GM19239 (cell line): ENCODE measurements around the gene CCDC9B.

Experiments
- DNase-seq: peaks from one replicate; pipeline ENCODE4 v3.0.0; 2011; ENCODE audit warnings: low spot score; ENCODE audit not compliant: insufficient read length
- FAIRE-seq: peaks from 2 replicates; lab custom pipeline; 2011; peaks lifted over from hg19 to GRCh38; lab: Jason Lieb, UNC

Gene CCDC9B

GRCh38 chr15:40366457-40367370, 26.0 kb upstream of the CCDC9B start:
- FAIRE-seq, result no peak
- DNase-seq, result no peak

GRCh38 chr15:40365624-40366456, 25.1 kb upstream of the CCDC9B start:
- FAIRE-seq, result no peak
- no peak for DNase-seq

GRCh38 chr15:40365016-40365415, 24.3 kb upstream of the CCDC9B start:
- no peak for DNase-seq
- no peak for FAIRE-seq

GRCh38 chr15:40364251-40364650, 23.5 kb upstream of the CCDC9B start:
- FAIRE-seq (no peak), DNase-seq (no peak)

GRCh38 chr15:40363611-40364010, 22.9 kb upstream of the CCDC9B start:
- FAIRE-seq (no peak), DNase-seq (no peak)

GRCh38 chr15:40361640-40362039, 20.9 kb upstream of the CCDC9B start:
- no peak for FAIRE-seq
- DNase-seq, result no peak

GRCh38 chr15:40360015-40360414, 19.3 kb upstream of the CCDC9B start:
- FAIRE-seq (no peak), DNase-seq (no peak)

- FAIRE-seq (no peak), DNase-seq (no peak)
Observed at GRCh38 chr15:40358471-40359353, 18.0 kb upstream of the CCDC9B start.

GRCh38 chr15:40357723-40358470, 17.2 kb upstream of the CCDC9B start, which contains the start of gene DISP2:
Gene DISP2 (plus strand): TSS chr15:40358219. CDS start chr15:40358322, 103 bp downstream.
- DNase-seq (peak; percentile 99), FAIRE-seq (peak; percentile 72)

GRCh38 chr15:40357246-40357645, 16.5 kb upstream of the CCDC9B start:
- DNase-seq (no peak), FAIRE-seq (no peak)

GRCh38 chr15:40355976-40356585, 15.3 kb upstream of the CCDC9B start:
- DNase-seq, result no peak
- FAIRE-seq, result no peak

- DNase-seq (no peak), FAIRE-seq (no peak)
Observed at GRCh38 chr15:40354408-40355171, 13.9 kb upstream of the CCDC9B start.

GRCh38 chr15:40353697-40354096, 13.0 kb upstream of the CCDC9B start:
- no peak for FAIRE-seq
- DNase-seq, result no peak

- DNase-seq (no peak), FAIRE-seq (no peak)
Observed at GRCh38 chr15:40352281-40352901, 11.7 kb upstream of the CCDC9B start.

- DNase-seq (no peak), FAIRE-seq (no peak)
Observed at GRCh38 chr15:40349163-40349562, 8.4 kb upstream of the CCDC9B start.

- DNase-seq, result no peak
- no peak for FAIRE-seq
Observed at GRCh38 chr15:40348474-40348870, 7.7 kb upstream of the CCDC9B start.

- no peak for DNase-seq
- no peak for FAIRE-seq
Observed at GRCh38 chr15:40347559-40348473, 7.1 kb upstream of the CCDC9B start.
